HG03432 (cell line): ENCODE results near the gene CAVIN2.
"Not testable (repeated sequence)": the region's sequence is repeated elsewhere in the genome, so short reads cannot be mapped to it uniquely, and the experiment has no call there.

Source experiments
- ATAC-seq: cut with Tn5 transposase; IDR thresholded peaks from one replicate; pipeline ENCODE4 v1.9.1; 2021; ENCODE audit warnings: mild to moderate bottlenecking, moderate library complexity; ENCODE audit not compliant: unreplicated experiment

Gene CAVIN2

DNA sequence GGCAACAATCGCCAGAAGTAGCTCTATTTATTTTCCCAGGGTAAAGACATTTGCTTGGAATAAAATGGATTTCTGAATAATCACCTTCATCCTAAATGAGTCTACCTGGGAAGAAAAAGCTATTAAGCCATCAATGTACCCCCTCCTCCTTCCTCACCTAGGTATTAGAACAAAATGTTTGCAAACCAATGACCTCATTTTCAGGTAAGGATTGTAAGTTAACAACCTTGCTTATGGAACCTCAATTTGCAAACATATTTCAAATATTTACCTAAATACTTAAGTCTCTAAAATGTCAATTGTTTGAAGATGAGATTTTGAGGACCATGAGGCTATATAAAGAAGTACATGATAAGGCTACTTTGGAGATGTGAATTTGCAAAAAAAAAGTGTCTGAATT, 43.9 kb downstream of the CAVIN2 start:
- no peak for ATAC-seq

DNA sequence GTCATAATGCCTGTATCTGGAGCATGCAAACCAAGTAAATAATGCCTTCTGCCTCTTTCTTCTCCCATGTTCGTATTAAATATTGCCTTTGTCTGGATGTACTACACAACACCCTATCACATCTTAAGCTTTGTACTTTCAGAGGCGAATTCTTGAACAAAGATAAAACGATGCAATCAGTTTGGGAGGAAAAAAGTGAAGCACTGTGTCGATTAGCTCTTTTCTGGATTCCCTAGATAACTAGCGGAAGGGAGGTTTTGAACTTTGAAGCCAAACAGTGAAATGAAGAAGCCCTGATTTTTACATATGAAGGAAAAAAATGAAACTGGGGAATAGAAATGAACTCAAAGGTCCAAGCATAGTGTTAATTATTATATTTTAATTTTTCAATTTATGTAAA, 44.7 kb downstream of the CAVIN2 start:
- no peak for ATAC-seq

DNA sequence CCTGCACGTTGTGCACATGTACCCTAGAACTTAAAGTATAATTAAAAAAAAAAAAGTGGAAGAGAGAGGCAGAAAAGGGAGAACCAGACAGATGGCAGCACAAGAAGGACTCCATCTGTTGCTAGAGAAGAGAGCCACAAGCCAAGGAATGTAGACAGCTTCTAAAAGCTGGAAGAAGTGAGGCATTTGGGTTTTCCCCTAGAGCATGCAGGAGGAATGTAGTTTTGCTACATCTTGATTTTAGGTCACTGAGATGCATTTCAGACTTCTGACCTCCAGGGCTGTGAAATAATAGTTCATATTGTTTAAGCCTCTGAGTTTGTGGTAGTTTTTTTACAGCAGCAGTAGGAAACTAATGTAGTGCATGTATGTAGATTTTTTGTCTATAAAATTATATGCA, 46.0 kb downstream of the CAVIN2 start:
- no peak for ATAC-seq

DNA sequence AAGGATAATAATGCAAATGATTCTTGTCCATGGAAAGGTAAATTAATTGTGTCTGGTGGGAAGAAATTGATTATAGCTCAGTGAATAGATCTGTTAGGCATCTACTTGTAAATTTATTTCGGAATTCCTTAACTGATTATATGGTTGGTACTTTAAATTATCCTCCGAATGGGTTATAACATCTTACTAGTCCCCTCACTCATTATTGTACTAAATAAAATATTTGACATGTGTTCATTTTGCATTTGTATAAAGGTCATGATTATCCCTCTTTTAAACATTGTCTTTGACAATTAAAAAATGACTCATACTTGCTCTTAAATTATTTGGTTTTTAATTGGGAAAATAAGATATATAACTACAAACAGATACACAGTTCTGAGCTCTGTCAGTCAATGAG, 47.4 kb downstream of the CAVIN2 start:
- ATAC-seq: no peak

DNA sequence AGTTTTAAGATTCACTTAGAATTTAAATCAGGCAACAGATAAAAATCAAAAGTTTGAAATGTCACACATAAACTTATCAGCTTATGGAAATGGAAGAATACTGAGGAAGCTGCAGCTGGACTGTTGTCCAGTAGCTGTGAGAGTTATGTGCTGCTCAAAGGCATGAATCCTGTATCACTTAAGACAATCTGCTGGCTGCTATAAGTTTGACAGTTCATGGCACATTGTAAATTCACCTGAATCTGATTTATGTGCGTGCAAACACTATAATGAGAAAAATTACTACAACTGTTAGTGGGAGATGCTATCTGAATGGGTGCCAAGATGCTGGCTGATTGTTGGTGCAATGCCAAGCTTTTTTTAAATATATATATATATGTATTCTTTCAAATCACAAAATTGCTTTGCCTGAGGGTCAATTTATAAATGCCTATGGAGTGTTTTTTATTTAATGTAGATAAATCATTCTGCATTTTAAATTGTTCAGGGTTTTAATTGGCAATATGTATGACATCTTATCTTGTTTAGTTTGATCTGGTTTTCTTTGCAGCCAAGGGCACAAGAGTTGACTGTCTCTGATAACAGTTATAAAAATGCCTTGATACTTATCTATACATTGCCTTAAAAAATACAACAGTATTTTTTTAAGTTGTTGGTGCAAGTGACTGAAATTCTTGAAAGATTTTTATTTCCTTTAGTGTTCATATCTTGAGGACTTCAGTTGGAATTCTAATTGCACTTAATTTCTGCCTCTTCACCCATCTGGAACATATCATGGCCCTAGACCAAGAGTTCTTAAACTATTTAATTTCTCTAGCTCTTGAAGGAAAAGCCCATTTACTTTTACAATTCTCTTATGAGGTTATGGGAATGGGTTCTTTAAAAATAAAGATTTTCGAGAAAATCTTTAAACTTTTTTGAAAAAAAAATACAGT, 48.7 kb downstream of the CAVIN2 start:
- ATAC-seq: no peak

DNA sequence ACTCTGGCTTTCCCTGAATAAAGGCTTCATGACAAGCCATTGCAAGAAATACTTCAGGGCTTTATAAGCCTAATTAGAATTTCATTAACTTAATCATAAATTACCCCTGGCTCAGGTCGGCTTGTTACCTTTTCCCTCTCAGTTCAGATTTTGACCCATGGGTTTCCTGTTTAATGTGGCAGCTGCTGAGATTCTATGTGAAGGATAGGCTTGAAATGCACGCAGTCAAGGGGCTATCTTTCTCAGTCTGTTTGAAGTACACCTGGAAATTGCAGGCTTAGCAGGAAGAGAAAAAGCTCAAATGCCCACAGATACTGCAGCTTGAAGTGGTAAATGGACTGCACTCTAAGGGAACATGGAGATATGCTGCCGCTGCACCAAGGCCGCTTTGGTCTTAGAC, 49.4 kb downstream of the CAVIN2 start:
- ATAC-seq: no peak

DNA sequence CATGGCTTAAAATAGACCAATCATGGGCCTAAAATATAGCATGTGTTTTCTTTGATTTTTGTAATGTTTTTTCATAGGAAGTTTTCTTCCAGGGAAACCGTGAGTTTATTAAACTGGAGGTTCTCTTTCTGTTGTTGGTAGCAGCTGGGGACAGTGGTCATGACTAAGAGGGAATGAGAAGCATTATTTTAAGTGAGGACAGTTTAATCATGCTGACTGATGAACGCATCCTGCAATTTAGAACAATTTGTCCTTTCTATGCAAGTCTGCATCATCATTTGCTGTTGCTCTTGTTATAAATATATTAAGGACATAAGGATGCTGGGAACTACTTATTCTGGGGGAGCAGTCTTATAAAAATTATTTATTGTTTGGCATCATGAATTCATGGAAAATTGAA, 51.2 kb downstream of the CAVIN2 start:
- ATAC-seq: no peak

DNA sequence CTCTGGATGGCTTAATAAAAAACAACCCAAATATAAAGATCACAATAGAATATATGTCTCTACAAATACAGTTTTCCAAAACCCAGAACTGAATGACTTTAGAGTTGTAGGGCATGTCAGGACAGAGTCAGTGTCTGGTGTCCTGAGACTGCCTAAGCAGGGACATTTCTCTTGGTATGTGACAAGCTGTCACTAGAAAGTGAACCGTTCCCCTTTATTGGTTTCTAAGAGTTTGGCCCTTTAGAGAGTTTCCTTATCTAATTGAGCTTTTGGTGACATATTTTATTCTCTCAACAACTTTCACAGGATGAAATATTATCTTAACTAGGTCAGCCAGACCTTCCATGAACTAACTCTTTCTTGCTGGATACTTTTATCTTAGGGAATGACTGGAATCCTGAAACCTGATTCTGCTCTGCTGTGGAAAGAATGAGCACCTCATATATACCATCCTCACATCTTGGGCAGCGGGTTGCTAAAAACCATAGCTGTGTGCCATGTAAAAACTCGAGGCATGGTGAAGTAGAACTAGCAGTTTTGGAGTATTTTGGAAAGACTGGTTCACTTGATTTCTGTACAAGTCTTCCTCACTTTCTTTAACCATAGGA, 54.8 kb downstream of the CAVIN2 start:
- peak; percentile 50 for ATAC-seq

DNA sequence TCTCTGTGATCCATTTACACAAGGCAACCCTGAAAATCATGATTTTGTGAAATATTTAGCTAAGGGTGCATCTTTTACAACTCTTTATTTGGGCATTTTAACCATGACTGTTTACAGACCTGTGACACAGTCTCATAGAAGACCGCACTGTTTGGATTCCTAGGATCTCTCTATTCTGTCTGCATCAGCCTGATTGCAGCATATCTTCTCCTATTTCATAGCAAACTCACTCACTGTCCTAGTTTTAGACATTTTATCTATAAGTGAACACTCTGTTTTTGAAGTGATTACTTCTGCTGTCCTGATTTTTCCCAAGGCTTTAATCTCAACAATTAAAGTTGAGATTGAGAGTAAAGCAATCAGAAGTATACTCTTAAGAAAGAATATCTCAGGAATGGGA, 56.2 kb downstream of the CAVIN2 start:
- ATAC-seq: no peak

DNA sequence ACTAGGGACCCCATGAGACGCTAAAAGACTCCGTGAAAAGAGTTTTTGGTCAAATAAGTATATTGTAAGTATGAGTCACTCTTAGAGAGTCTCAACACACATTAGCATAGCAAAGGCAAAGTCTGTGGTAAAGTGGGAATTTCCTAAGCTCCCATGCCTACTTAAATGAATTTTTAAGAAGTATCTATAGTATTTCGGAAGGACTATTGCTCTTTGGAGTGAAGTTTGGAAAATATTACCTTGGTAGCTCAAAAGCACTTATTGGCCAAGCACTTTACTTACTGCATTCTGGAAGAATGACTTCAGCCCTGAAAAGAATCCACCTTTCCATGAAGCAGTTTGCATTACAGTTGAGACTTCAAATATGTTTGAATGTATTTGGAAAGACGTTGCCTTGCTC, 57.1 kb downstream of the CAVIN2 start:
- no peak for ATAC-seq

DNA sequence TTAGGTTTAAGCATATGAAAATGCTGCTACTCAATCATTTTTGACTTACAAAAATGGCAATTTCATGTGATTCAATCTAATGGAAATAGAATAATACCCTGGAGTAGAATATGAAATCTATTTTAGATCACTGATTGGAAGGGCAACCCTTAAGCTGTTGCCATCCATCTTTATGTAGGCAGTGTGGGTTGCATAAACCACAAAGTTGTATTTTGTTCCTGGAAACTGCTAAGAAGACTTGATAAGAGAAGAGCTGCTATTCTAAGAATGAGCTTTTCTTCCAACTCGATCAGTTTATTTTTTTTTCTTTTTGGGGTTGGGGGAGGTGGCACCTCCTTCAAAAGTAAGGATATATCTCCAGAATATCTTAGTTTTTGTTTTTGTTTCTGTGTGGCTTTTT, 60.2 kb downstream of the CAVIN2 start:
- ATAC-seq: no peak

DNA sequence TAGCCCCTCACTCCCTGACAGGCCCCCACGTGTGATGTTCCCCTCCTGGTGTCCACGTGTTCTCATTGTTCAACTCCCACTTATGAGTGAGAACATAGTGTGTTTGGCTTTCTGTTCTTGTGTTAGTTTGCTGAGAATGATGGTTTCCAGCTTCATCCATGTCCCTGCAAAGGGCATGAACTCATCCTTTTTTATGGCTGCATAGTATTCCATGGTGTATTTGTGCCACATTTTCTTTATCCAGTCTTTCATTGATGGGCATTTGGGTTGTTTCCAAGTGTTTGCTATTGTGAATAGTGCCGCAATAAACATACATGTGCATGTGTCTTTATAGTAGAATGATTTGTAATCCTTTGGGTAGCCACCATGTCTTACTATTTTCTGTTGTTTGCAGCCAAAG, 61.2 kb downstream of the CAVIN2 start:
- ATAC-seq: not testable (repeated sequence)
